Activated naive CD4-positive, alpha-beta T cell treated with anti-CD3 and anti-CD28 coated beads, Interleukin-2, amount 50 U/mL, for 16 hours (primary cell): ENCODE data around the gene SLC39A11.
A peak's percentile ranks its signal among the peaks of the same experiment; 100 is the strongest.
"Not testable (repeated sequence)": the region's sequence is repeated elsewhere in the genome, so short reads cannot be mapped to it uniquely, and the experiment has no call there.

Source experiments
- DNase-seq: peaks from one replicate; pipeline ENCODE4 v3.0.0-alpha.2; 2020

Gene SLC39A11

GRCh38 chr17:73092523-73093135, at the start of gene SLC39A11:
Gene SLC39A11, minus strand, starts transcription at chr17:73092688. Its CDS starts 3,924 bp downstream, at chr17:73088764.
- DNase-seq: peak; percentile 93

- no peak for DNase-seq
Observed at GRCh38 chr17:73141411-73141810, 48.9 kb upstream of the SLC39A11 start.

- no peak for DNase-seq
Observed at GRCh38 chr17:73140566-73140965, 48.1 kb upstream of the SLC39A11 start.

GRCh38 chr17:73139296-73139695, 46.8 kb upstream of the SLC39A11 start:
- DNase-seq: no peak

- DNase-seq: no peak
Observed at GRCh38 chr17:73138541-73139138, 46.2 kb upstream of the SLC39A11 start.

GRCh38 chr17:73137376-73137775, 44.9 kb upstream of the SLC39A11 start:
- no peak for DNase-seq

GRCh38 chr17:73135766-73136165, 43.3 kb upstream of the SLC39A11 start:
- DNase-seq: no peak

GRCh38 chr17:73133911-73134649, 41.6 kb upstream of the SLC39A11 start:
- DNase-seq: no peak

GRCh38 chr17:73132085-73132492, 39.6 kb upstream of the SLC39A11 start:
- no peak for DNase-seq

GRCh38 chr17:73131439-73131838, 39.0 kb upstream of the SLC39A11 start:
- DNase-seq: not testable (repeated sequence)

- no peak for DNase-seq
Observed at GRCh38 chr17:73130977-73131376, 38.5 kb upstream of the SLC39A11 start.

- DNase-seq: no peak
Observed at GRCh38 chr17:73128496-73128895, 36.0 kb upstream of the SLC39A11 start.

GRCh38 chr17:73126716-73127473, 34.4 kb upstream of the SLC39A11 start:
- DNase-seq: no peak

- no peak for DNase-seq
Observed at GRCh38 chr17:73123606-73124320, 31.3 kb upstream of the SLC39A11 start.

GRCh38 chr17:73122953-73123605, 30.6 kb upstream of the SLC39A11 start:
- no peak for DNase-seq

GRCh38 chr17:73121506-73121905, 29.0 kb upstream of the SLC39A11 start:
- no peak for DNase-seq

GRCh38 chr17:73119631-73120030, 27.1 kb upstream of the SLC39A11 start:
- DNase-seq: no peak

- DNase-seq: no peak
Observed at GRCh38 chr17:73118951-73119391, 26.5 kb upstream of the SLC39A11 start.

GRCh38 chr17:73118139-73118538, 25.7 kb upstream of the SLC39A11 start:
- no peak for DNase-seq

GRCh38 chr17:73112246-73112645, 19.8 kb upstream of the SLC39A11 start:
- DNase-seq: no peak

- DNase-seq: no peak
Observed at GRCh38 chr17:73111386-73111785, 18.9 kb upstream of the SLC39A11 start.

GRCh38 chr17:73107191-73107590, 14.7 kb upstream of the SLC39A11 start:
- no peak for DNase-seq
